B cell (primary cell): ENCODE data around the gene MELK. TPM values are rescaled to one million over a fixed set of nuclear protein-coding genes. Genes with fewer than 3 reads are reported as not detected.
"Not testable (repeated sequence)": the region's sequence is repeated elsewhere in the genome, so short reads cannot be mapped to it uniquely, and the experiment has no call there.

Experiments used
- ATAC-seq: fragments of 200-7000 bp; cut with Tn5 transposase; one replicate; pipeline ENCODE4 v1.10.0; 2021; ENCODE audit warnings: low read depth, mild to moderate bottlenecking, moderate number of reproducible peaks, moderate library complexity
- CTCF ChIA-PET: fragments of 350-600 bp; sonication (Branson Sonifier 250); formaldehyde crosslinking; loops from one replicate; lab custom pipeline; 2021; ENCODE audit warnings: antibody characterized with exemption, inconsistent platforms; lab: Charles Lee
- POLR2A ChIA-PET: fragments of 350-600 bp; sonication (Branson Sonifier 250); formaldehyde crosslinking; loops from one replicate; lab custom pipeline; 2021; ENCODE audit warnings: antibody characterized with exemption; lab: Charles Lee
- DNase-seq: peaks from one replicate; pipeline ENCODE4 v3.0.0; 2013
- H2AFZ ChIP-seq: 2 replicates; pipeline ENCODE4 v1.6.1; 2012; ENCODE audit warnings: mild to moderate bottlenecking, low read depth, low read length; ENCODE audit not compliant: insufficient read depth, poor library complexity, severe bottlenecking
- H3K27ac ChIP-seq, 2 donors: 1 replicate in 1 of 2; 2 replicates in 1 of 2; pipeline ENCODE4 v1.5.1; 2012 to 2013; ENCODE audit warnings: low read length in 2 of 2, mild to moderate bottlenecking in 2 of 2, moderate library complexity in 1 of 2
- H3K27me3 ChIP-seq, 4 experiments: fragments of 200-600 bp in 1 of 4; sonication (generic) in 1 of 4; replicated peaks in 1 of 4; 1 replicate in 2 of 4; 2 replicates in 2 of 4; pipeline versions ENCODE4 v1.6.1 to v1.7.0; 2013 to 2016; ENCODE audit warnings: low read length in 3 of 4, mild to moderate bottlenecking in 2 of 4, mixed read lengths in 1 of 4, moderate library complexity in 1 of 4; ENCODE audit not compliant: insufficient read depth in 4 of 4, control insufficient read depth in 3 of 4; ENCODE audit errors: control extremely low read depth in 1 of 4
- H3K36me3 ChIP-seq, 2 experiments: replicated peaks in 1 of 2; 1 replicate in 1 of 2; 2 replicates in 1 of 2; pipeline versions ENCODE4 v1.6.1 to v1.7.1; 2013; ENCODE audit warnings: low read length in 1 of 2; ENCODE audit not compliant: insufficient read depth in 2 of 2, control insufficient read depth in 1 of 2; ENCODE audit errors: control extremely low read depth in 1 of 2, extremely low read depth in 1 of 2
- H3K4me1 ChIP-seq, 2 donors: fragments of 200-600 bp in 1 of 2; sonication (generic) in 1 of 2; 1 replicate in 1 of 2; 2 replicates in 1 of 2; pipeline versions ENCODE4 v1.5.1 to v1.6.1; 2013 to 2017; ENCODE audit warnings: low read length in 2 of 2; ENCODE audit not compliant: control insufficient read depth in 2 of 2, insufficient read depth in 2 of 2
- H3K4me2 ChIP-seq: replicated peaks from 2 replicates; pipeline ENCODE3; 2012; ENCODE audit warnings: mild to moderate bottlenecking, low read depth, low read length; ENCODE audit not compliant: poor library complexity, severe bottlenecking
- H3K4me3 ChIP-seq, 5 experiments: fragments of 200-600 bp in 1 of 5; sonication (generic) in 1 of 5; 1 replicate in 3 of 5; 2 replicates in 2 of 5; pipeline versions ENCODE4 v1.5.1 to v1.7.0; 2011 to 2016; ENCODE audit warnings: low read length in 4 of 5, mild to moderate bottlenecking in 4 of 5, low read depth in 2 of 5, control low read depth in 1 of 5, moderate library complexity in 1 of 5; ENCODE audit not compliant: insufficient read depth in 1 of 5; ENCODE audit errors: control extremely low read depth in 1 of 5, extremely low read depth in 1 of 5
- H3K79me2 ChIP-seq: fragments of 200-600 bp; sonication (generic); one replicate; pipeline ENCODE4 v1.6.0; 2016; ENCODE audit warnings: low read length; ENCODE audit not compliant: control insufficient read depth, insufficient read depth
- H3K9ac ChIP-seq: fragments of 200-600 bp; sonication (generic); 2 replicates; pipeline ENCODE4 v1.6.1; 2017; ENCODE audit warnings: mild to moderate bottlenecking, low read length, moderate library complexity
- H3K9me3 ChIP-seq, 3 donors: one replicate each; pipeline versions ENCODE4 v1.6.1 to v1.7.1; 2013; ENCODE audit warnings: low read length in 2 of 3; ENCODE audit not compliant: control insufficient read depth in 2 of 3, insufficient read depth in 1 of 3; ENCODE audit errors: control extremely low read depth in 1 of 3
- H4K20me1 ChIP-seq: 2 replicates; pipeline ENCODE4 v1.6.0; 2012; ENCODE audit warnings: mild to moderate bottlenecking, low read length; ENCODE audit not compliant: insufficient read depth, control insufficient read depth, poor library complexity, severe bottlenecking
- H3K27ac Mint-ChIP-seq: one replicate; pipeline ENCODE4 v1.8.0; 2021; ENCODE audit warnings: mixed read lengths
- H3K27me3 Mint-ChIP-seq: one replicate; pipeline ENCODE4 v1.8.0; 2021; ENCODE audit warnings: mixed read lengths
- H3K4me1 Mint-ChIP-seq: one replicate; pipeline ENCODE4 v1.8.0; 2021; ENCODE audit warnings: mixed read lengths
- H3K4me3 Mint-ChIP-seq: one replicate; pipeline ENCODE4 v1.8.0; 2021; ENCODE audit warnings: mixed read lengths
- H3K9me3 Mint-ChIP-seq: one replicate; pipeline ENCODE4 v1.8.0; 2022; ENCODE audit warnings: mixed read lengths; ENCODE audit not compliant: insufficient read depth
- CTCF ChIP-seq: fragments of 200-600 bp; IDR thresholded peaks from one replicate; pipeline ENCODE4 v1.8.0; 2022; ENCODE audit warnings: antibody characterized with exemption, mild to moderate bottlenecking
- EZH2 ChIP-seq: IDR thresholded peaks from 2 replicates; pipeline ENCODE4 v1.6.1; 2012; ENCODE audit warnings: borderline replicate concordance, low read depth, mild to moderate bottlenecking, moderate library complexity, low read length; ENCODE audit not compliant: insufficient read depth, poor library complexity, severe bottlenecking
- WGBS: methylation state at CpG from one replicate; pipeline ENCODE4 v1.1.5; 2013; ENCODE audit warnings: missing lambda C conversion rate; ENCODE audit not compliant: insufficient coverage; 5-methylcytosine and 5-hydroxymethylcytosine counted together
- intact Hi-C: fragments of 100-400 bp; cut with micrococcal nuclease; formaldehyde crosslinking; loops from one replicate; pipeline ENCODE4 v1.10.0; 2022
- polyA plus RNA-seq: library from polyadenylated mRNA; depleted of rRNA; stranded (reverse); fragments of >200 nt; gene quantifications from 2 replicates; pipeline ENCODE4 v1.2.3, GENCODE V29; 2012
- total RNA-seq, 2 donors: library from RNA; stranded (reverse); fragments of 120-200 nt in 1 of 2; gene quantifications; 1 replicate in 1 of 2; 2 replicates in 1 of 2; pipeline versions ENCODE4 v1.2.3 to v1.2.4, GENCODE V29; 2013 to 2022

MELK gene
- total and polyA plus RNA-seq, 2 donors (not counting 1 experiment from before 2014, with no cell fraction given), result 0.17 to 0.18 TPM

- H4K20me1 ChIP-seq, result no peaks in the 10 kb centered on the region
- Mint-ChIP-seq H3K4me1 (no peaks in the 10 kb centered on the region), H3K9me3 (no peaks in the 10 kb centered on the region), H3K27me3 (no peaks in the 10 kb centered on the region), H3K4me3 (no peak overlapping the region), H3K27ac (no peak overlapping the region)
- H3K27ac ChIP-seq, result no peak overlapping the region
- no peaks in the 10 kb centered on the region for H3K36me3 ChIP-seq
- no peak overlapping the region for H3K4me2 ChIP-seq
- H3K79me2 ChIP-seq, result no peaks in the 10 kb centered on the region
- DNase-seq (no peak), ATAC-seq (no peak)
- ChIA-PET CTCF (interaction anchor here (19.0 kb wide), 1 partner anchor 154 kb away, joined by 456 read pairs; the partner anchor contains the start of gene RNF38), POLR2A (no interaction called here)
- no peak overlapping the region for H2AFZ ChIP-seq
- 94% methylated on average over 6 of the region's 7 CpGs for WGBS
- no peak overlapping the region for H3K4me3 ChIP-seq
- intact Hi-C loops, result loop anchor here (5.0 kb wide), 1 partner anchor 168 kb away; no protein-coding TSS in a partner anchor
- H3K4me1 ChIP-seq, result no peaks in the 10 kb centered on the region
- no peak overlapping the region for H3K9ac ChIP-seq
- TF ChIP-seq CTCF, result no peak
- no peak for TF ChIP-seq EZH2
- H3K9me3 ChIP-seq, result no peaks in the 10 kb centered on the region
- H3K27me3 ChIP-seq, result no peaks in the 10 kb centered on the region
These were observed 13.5 kb upstream of the MELK start for GRCh38 chr9:36559036-36559695.

DNA sequence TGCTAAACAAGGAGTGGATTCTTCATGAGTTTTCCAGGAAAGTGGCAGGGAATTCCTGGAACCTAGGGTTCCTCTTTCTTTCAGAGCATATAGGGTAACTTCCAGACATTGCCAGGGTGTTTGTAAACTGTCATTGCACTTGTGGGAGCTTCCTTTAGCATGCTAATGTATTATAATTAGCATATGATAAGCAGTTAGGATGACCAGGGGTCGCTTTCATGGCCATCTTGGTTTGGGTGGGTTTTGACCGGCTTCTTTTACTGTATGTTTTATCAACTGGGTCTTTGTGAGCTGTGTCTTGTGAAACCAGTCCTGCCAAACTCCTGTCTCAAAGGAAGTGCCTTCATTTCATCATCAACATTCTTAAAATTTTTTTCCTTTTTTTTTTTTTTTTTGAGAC lies 11.9 kb upstream of the MELK start:
- no peaks in the 10 kb centered on the region for H3K79me2 ChIP-seq
- H3K27ac Mint-ChIP-seq, result no peak overlapping the region
- H3K27ac ChIP-seq, result no peak overlapping the region
- ChIA-PET CTCF (interaction anchor here (0.7 to 19.0 kb wide), 3 partner anchors 16 to 168 kb away, joined by 5 to 456 read pairs (median 5); partner anchors contain the start of gene RNF38), POLR2A (interaction anchor here (0.7 kb wide), 1 partner anchor 143 kb away, joined by 3 read pairs; no protein-coding TSS in a partner anchor)
- H3K4me3 Mint-ChIP-seq, result no peak overlapping the region
- H3K4me2 ChIP-seq, result no peak overlapping the region
- no peaks in the 10 kb centered on the region for H4K20me1 ChIP-seq
- H3K4me1 Mint-ChIP-seq, result no peaks in the 10 kb centered on the region
- intact Hi-C loops, result no loop called here
- no peak for TF ChIP-seq EZH2
- no peak for TF ChIP-seq CTCF
- H3K4me3 ChIP-seq, result no peak overlapping the region
- H3K9me3 Mint-ChIP-seq, result no peaks in the 10 kb centered on the region
- no peaks in the 10 kb centered on the region for H3K36me3 ChIP-seq
- WGBS, result no CpG with 5 or more reads among the region's 2 CpGs
- H3K27me3 Mint-ChIP-seq, result no peaks in the 10 kb centered on the region
- no peak overlapping the region for H2AFZ ChIP-seq
- DNase-seq (no peak), ATAC-seq (no peak)
- H3K9me3 ChIP-seq, result no peaks in the 10 kb centered on the region
- no peak overlapping the region for H3K9ac ChIP-seq
- no peaks in the 10 kb centered on the region for H3K4me1 ChIP-seq
- H3K27me3 ChIP-seq, result no peaks in the 10 kb centered on the region

DNA sequence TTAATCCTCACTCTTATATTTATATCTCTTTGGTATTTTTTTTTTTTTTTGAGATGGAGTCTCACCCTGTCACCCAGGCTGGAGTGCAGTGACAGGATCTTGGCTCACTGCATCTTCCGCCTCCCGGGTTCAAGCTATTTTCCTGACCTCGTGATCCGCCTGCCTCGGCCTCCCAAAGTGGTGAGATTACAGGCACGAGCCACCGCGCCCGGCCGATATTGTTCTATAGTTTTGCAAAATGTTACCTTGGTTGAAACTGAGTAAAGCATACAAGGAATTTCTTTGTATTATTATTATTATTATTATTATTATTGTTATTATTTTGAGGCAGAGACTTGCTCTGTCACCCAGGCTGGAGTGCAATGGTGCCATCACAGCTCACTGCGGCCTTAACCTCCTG lies 9.9 kb upstream of the MELK start:
- H3K79me2 ChIP-seq, POLR2A ChIA-PET, H3K27me3 ChIP-seq, intact Hi-C loops, H3K4me1 Mint-ChIP-seq, H3K4me2 ChIP-seq, ATAC-seq, H3K36me3 ChIP-seq, H4K20me1 ChIP-seq, H3K27ac Mint-ChIP-seq, H3K9ac ChIP-seq, H2AFZ ChIP-seq, H3K4me3 Mint-ChIP-seq, H3K9me3 ChIP-seq, H3K27ac ChIP-seq, H3K27me3 Mint-ChIP-seq, H3K4me1 ChIP-seq, DNase-seq, H3K4me3 ChIP-seq, H3K9me3 Mint-ChIP-seq: not testable (repeated sequence)
- 100% methylated on average over 4 of the region's 11 CpGs for WGBS
- CTCF ChIA-PET, result interaction anchor here (19.0 kb wide), 1 partner anchor 158 kb away, joined by 456 read pairs; the partner anchor contains the start of gene RNF38
